Measurements from ENCODE around the gene CTRB2. TPM values are rescaled to one million over a fixed set of nuclear protein-coding genes. Genes with fewer than 3 reads are reported as not detected.
"Not testable (repeated sequence)": the region's sequence is repeated elsewhere in the genome, so short reads cannot be mapped to it uniquely, and the experiment has no call there.

CTRB2 gene
- total and polyA plus RNA-seq, 2 donors from 2014 or later, result not detected

GRCh38 chr16:75208861-75209505, 2.0 kb upstream of the CTRB2 start:
- Histone ChIP-seq H3K4me1 (ENCODE audit: control insufficient read depth in 2 of 3, insufficient read depth in 2 of 3, low read depth in 1 of 3, low read length in 3 of 3) (no peaks in the 10 kb centered on the region), H3K4me3 (ENCODE audit: low read length in 3 of 3) (no peak overlapping the region), H3K9me3 (ENCODE audit: control insufficient read depth in 2 of 3, insufficient read depth in 1 of 3, low read length in 3 of 3) (no peaks in the 10 kb centered on the region), H3K36me3 (ENCODE audit: control insufficient read depth in 2 of 3, insufficient read depth in 3 of 3, low read length in 3 of 3) (no peaks in the 10 kb centered on the region), H3K9ac (ENCODE audit: low read length in 3 of 3) (no peak overlapping the region), H3K27me3 (ENCODE audit: control insufficient read depth, insufficient read depth, low read length) (no peaks in the 10 kb centered on the region), H3K27ac (ENCODE audit: low read depth in 2 of 2, low read length in 2 of 2) (no peak overlapping the region)
- TF ChIP-seq CTCF (IDR thresholded peaks at IDR 0.05; ENCODE audit: borderline replicate concordance, extremely low read depth, insufficient read depth), result no peak
- FAIRE-seq, result no peak
- DNase-seq, result no peak
- intact Hi-C loops (cut with DNase I), result no loop called here

GRCh38 chr16:75208242-75208825, 1.4 kb upstream of the CTRB2 start:
- no peaks in the 10 kb centered on the region for H3K9me3 ChIP-seq (ENCODE audit: control insufficient read depth in 2 of 3, insufficient read depth in 1 of 3, low read length in 3 of 3)
- intact Hi-C loops (cut with DNase I), result no loop called here
- no peak overlapping the region for H3K27ac ChIP-seq (ENCODE audit: low read depth in 2 of 2, low read length in 2 of 2)
- no peak overlapping the region for H3K9ac ChIP-seq (ENCODE audit: low read length in 3 of 3)
- no peaks in the 10 kb centered on the region for H3K36me3 ChIP-seq (ENCODE audit: control insufficient read depth in 2 of 3, insufficient read depth in 3 of 3, low read length in 3 of 3)
- FAIRE-seq (no peak), DNase-seq (no peak)
- no peaks in the 10 kb centered on the region for H3K27me3 ChIP-seq (ENCODE audit: control insufficient read depth, insufficient read depth, low read length)
- H3K4me1 ChIP-seq (ENCODE audit: control insufficient read depth in 2 of 3, insufficient read depth in 2 of 3, low read depth in 1 of 3, low read length in 3 of 3), result no peaks in the 10 kb centered on the region
- H3K4me3 ChIP-seq (ENCODE audit: low read length in 3 of 3), result no peak overlapping the region
- TF ChIP-seq CTCF (IDR thresholded peaks at IDR 0.05; ENCODE audit: borderline replicate concordance, extremely low read depth, insufficient read depth), result no peak

- no peaks in the 10 kb centered on the region for H3K9me3 ChIP-seq (ENCODE audit: control insufficient read depth in 2 of 3, insufficient read depth in 1 of 3, low read length in 3 of 3)
- intact Hi-C loops (cut with DNase I), result no loop called here
- no peaks in the 10 kb centered on the region for H3K27me3 ChIP-seq (ENCODE audit: control insufficient read depth, insufficient read depth, low read length)
- TF ChIP-seq CTCF (IDR thresholded peaks at IDR 0.05; ENCODE audit: borderline replicate concordance, extremely low read depth, insufficient read depth), result no peak
- no peaks in the 10 kb centered on the region for H3K4me1 ChIP-seq (ENCODE audit: control insufficient read depth in 2 of 3, insufficient read depth in 2 of 3, low read depth in 1 of 3, low read length in 3 of 3)
- FAIRE-seq (no peak), DNase-seq (no peak)
- H3K36me3 ChIP-seq (ENCODE audit: control insufficient read depth in 2 of 3, insufficient read depth in 3 of 3, low read length in 3 of 3), result no peaks in the 10 kb centered on the region
- no peak overlapping the region for H3K4me3 ChIP-seq (ENCODE audit: low read length in 3 of 3)
- H3K9ac ChIP-seq (ENCODE audit: low read length in 3 of 3), result no peak overlapping the region
- H3K27ac ChIP-seq (ENCODE audit: low read depth in 2 of 2, low read length in 2 of 2), result no peak overlapping the region
Observed at GRCh38 chr16:75207831-75208230, 870 bp upstream of the CTRB2 start.

- H3K27me3 ChIP-seq (ENCODE audit: control insufficient read depth, insufficient read depth, low read length); H3K27ac ChIP-seq (ENCODE audit: low read depth in 2 of 2, low read length in 2 of 2); H3K9ac ChIP-seq (ENCODE audit: low read length in 3 of 3); H3K9me3 ChIP-seq (ENCODE audit: control insufficient read depth in 2 of 3, insufficient read depth in 1 of 3, low read length in 3 of 3); H3K36me3 ChIP-seq (ENCODE audit: control insufficient read depth in 2 of 3, insufficient read depth in 3 of 3, low read length in 3 of 3); FAIRE-seq; H3K4me1 ChIP-seq (ENCODE audit: control insufficient read depth in 2 of 3, insufficient read depth in 2 of 3, low read depth in 1 of 3, low read length in 3 of 3); intact Hi-C loops (cut with DNase I); H3K4me3 ChIP-seq (ENCODE audit: low read length in 3 of 3): not testable (repeated sequence)
- DNase-seq, result peak in 1 of 5 donors; percentile 59
Observed at GRCh38 chr16:75205961-75206748, 806 bp downstream of the CTRB2 start.

GRCh38 chr16:75205438-75205837, 1.5 kb downstream of the CTRB2 start:
- H3K27ac ChIP-seq (ENCODE audit: low read depth in 2 of 2, low read length in 2 of 2); H3K36me3 ChIP-seq (ENCODE audit: control insufficient read depth in 2 of 3, insufficient read depth in 3 of 3, low read length in 3 of 3); H3K4me1 ChIP-seq (ENCODE audit: control insufficient read depth in 2 of 3, insufficient read depth in 2 of 3, low read depth in 1 of 3, low read length in 3 of 3); H3K9me3 ChIP-seq (ENCODE audit: control insufficient read depth in 2 of 3, insufficient read depth in 1 of 3, low read length in 3 of 3); H3K27me3 ChIP-seq (ENCODE audit: control insufficient read depth, insufficient read depth, low read length); FAIRE-seq; intact Hi-C loops (cut with DNase I); H3K4me3 ChIP-seq (ENCODE audit: low read length in 3 of 3); H3K9ac ChIP-seq (ENCODE audit: low read length in 3 of 3); DNase-seq: not testable (repeated sequence)

- intact Hi-C loops (cut with DNase I); H3K9me3 ChIP-seq (ENCODE audit: control insufficient read depth in 2 of 3, insufficient read depth in 1 of 3, low read length in 3 of 3); FAIRE-seq; H3K27me3 ChIP-seq (ENCODE audit: control insufficient read depth, insufficient read depth, low read length); H3K4me1 ChIP-seq (ENCODE audit: control insufficient read depth in 2 of 3, insufficient read depth in 2 of 3, low read depth in 1 of 3, low read length in 3 of 3); H3K36me3 ChIP-seq (ENCODE audit: control insufficient read depth in 2 of 3, insufficient read depth in 3 of 3, low read length in 3 of 3); H3K9ac ChIP-seq (ENCODE audit: low read length in 3 of 3); H3K27ac ChIP-seq (ENCODE audit: low read depth in 2 of 2, low read length in 2 of 2); DNase-seq; H3K4me3 ChIP-seq (ENCODE audit: low read length in 3 of 3): not testable (repeated sequence)
Observed at GRCh38 chr16:75204905-75205304, 2.1 kb downstream of the CTRB2 start.

Measured in kidney (tissue), 14 donors.